Heart left ventricle (tissue), 16 donors: ENCODE measurements around the gene ZIC1. TPM values are rescaled to one million over a fixed set of nuclear protein-coding genes. Genes with fewer than 3 reads are reported as not detected.

ENCODE experiments used
- ATAC-seq, 4 donors: fragments of 200-7000 bp; cut with Tn5 transposase; one replicate each; pipeline ENCODE4 v1.9.1; 2020 to 2022; ENCODE audit warnings: moderate library complexity in 4 of 4, mild to moderate bottlenecking in 3 of 4, moderate number of reproducible peaks in 1 of 4
- DNase-seq, 5 donors: peaks; one replicate each; pipeline ENCODE4 v3.0.0-alpha.2; 2020
- H3K27ac ChIP-seq, 12 donors: fragments of 200-600 bp; sonication (generic) in 4 of 12; one replicate each; pipeline versions ENCODE4 v1.5.0 to v1.8.0; 2016 to 2022; ENCODE audit warnings: mild to moderate bottlenecking in 2 of 12
- H3K27me3 ChIP-seq, 9 donors: fragments of 200-600 bp; sonication (generic) in 2 of 9; one replicate each; pipeline versions ENCODE4 v1.5.1 to v1.8.0; 2016 to 2022; ENCODE audit warnings: mild to moderate bottlenecking in 3 of 9
- H3K36me3 ChIP-seq, 9 donors: fragments of 200-600 bp; sonication (generic) in 2 of 9; one replicate each; pipeline versions ENCODE4 v1.5.0 to v1.8.0; 2018 to 2022; ENCODE audit warnings: mild to moderate bottlenecking in 2 of 9
- H3K4me1 ChIP-seq, 12 donors: fragments of 200-600 bp; sonication (generic) in 4 of 12; one replicate each; pipeline versions ENCODE4 v1.5.0 to v1.8.0; 2016 to 2022; ENCODE audit warnings: mild to moderate bottlenecking in 3 of 12
- H3K4me3 ChIP-seq, 12 donors: fragments of 200-600 bp; sonication (generic) in 4 of 12; one replicate each; pipeline versions ENCODE4 v1.5.0 to v1.8.0; 2017 to 2022; ENCODE audit warnings: mild to moderate bottlenecking in 9 of 12, moderate library complexity in 4 of 12
- H3K9me3 ChIP-seq, 12 donors: fragments of 200-600 bp; sonication (generic) in 4 of 12; one replicate each; pipeline versions ENCODE4 v1.5.0 to v1.8.0; 2016 to 2022; ENCODE audit warnings: mild to moderate bottlenecking in 1 of 12
- POLR2A ChIP-seq, 2 donors: fragments of 450-650 bp; IDR thresholded peaks; one replicate each; pipeline ENCODE4 v1.6.1; 2017; ENCODE audit warnings: antibody characterized with exemption in 2 of 2, mild to moderate bottlenecking in 2 of 2, moderate library complexity in 2 of 2
- WGBS, 4 donors: extraction: QIAGEN DNeasy Blood & Tissue Kit in 2 of 4; methylation state at CpG; one replicate each; pipeline versions ENCODE4 v1.1.5 to v1.1.7; 2013 to 2018; 5-methylcytosine and 5-hydroxymethylcytosine counted together
- intact Hi-C, 10 donors: fragments of 100-400 bp; cut with DNase I; formaldehyde crosslinking; loops; one replicate each; pipeline versions ENCODE4 v1.11.1 to v1.14.2; 2022
- polyA plus RNA-seq, 2 donors: library from polyadenylated mRNA; stranded (reverse); fragments of 200-250 nt; gene quantifications; one replicate each; pipeline ENCODE4 v1.2.3, GENCODE V29; 2013
- total RNA-seq, 9 donors: library from RNA; depleted of rRNA in 2 of 9; stranded (reverse); fragments of >200 nt in 2 of 9; fragmentation: NEBNext Ultra II Directional in 3 of 9; extraction: Animal tissue kit (Norgen Biotek cat#: 25700) in 3 of 9; gene quantifications; one replicate each; pipeline versions ENCODE4 v1.1.0 to v1.2.4, GENCODE V29; 2016 to 2023
- TF ChIP-seq, protein P1 (sequence below), 12 donors: fragments of 200-600 bp; sonication (generic) in 4 of 12; IDR thresholded peaks; one replicate each; pipeline versions ENCODE4 v1.5.0 to v1.8.0; 2018 to 2022; ENCODE audit warnings: antibody characterized with exemption in 12 of 12, mild to moderate bottlenecking in 5 of 12
- donor health status: ischemic (EF 13 %, LVEDD 7.1; RV severe dilation, severe dysfunction).
- donor health status: healthy with polysubstance abuse.
- donor health status: DM: no; HTN: yes; CAD: no.
- donor health status: DM: no; HTN: no; CAD: no.
- donor health status: ischemic (EF 25% LVEDD 6.9; RV normal size, moderate dysfunction).
- donor health status: ischemic (EF 25% LVEDD 5.7; RV mildly dilated, moderate dysfunction).
- donor health status: healthy.
- donor health status: DM: yes; HTN: yes; CAD: no.
- donor health status: ischemic (EF 35%, LVEDD 5.7; RV mildly dilated, moderate dysfunction).
- donor health status: nonischemic (EF 11% LVEDD 7.7; RV severe dilation, severe dysfunction).
- donor health status: DM: yes; HTN: yes; CAD: no.
- donor health status: PGD.
- donor health status: ischemic (EF 29% LVEDD 5.4; RV normal size, mild dysfunction).
- donor health status: nonischemic (EF 23%, LVEDD 6.1; RV moderate dilation, normal function).

ZIC1 gene
- total and polyA plus RNA-seq, 11 donors = 0.42 TPM; not detected in 10

GRCh38 chr3:147447224-147447623, 38.1 kb downstream of the ZIC1 start:
- no peak for TF ChIP-seq POLR2A (IDR thresholded peaks at IDR 0.05)
- TF ChIP-seq, protein P1, sequence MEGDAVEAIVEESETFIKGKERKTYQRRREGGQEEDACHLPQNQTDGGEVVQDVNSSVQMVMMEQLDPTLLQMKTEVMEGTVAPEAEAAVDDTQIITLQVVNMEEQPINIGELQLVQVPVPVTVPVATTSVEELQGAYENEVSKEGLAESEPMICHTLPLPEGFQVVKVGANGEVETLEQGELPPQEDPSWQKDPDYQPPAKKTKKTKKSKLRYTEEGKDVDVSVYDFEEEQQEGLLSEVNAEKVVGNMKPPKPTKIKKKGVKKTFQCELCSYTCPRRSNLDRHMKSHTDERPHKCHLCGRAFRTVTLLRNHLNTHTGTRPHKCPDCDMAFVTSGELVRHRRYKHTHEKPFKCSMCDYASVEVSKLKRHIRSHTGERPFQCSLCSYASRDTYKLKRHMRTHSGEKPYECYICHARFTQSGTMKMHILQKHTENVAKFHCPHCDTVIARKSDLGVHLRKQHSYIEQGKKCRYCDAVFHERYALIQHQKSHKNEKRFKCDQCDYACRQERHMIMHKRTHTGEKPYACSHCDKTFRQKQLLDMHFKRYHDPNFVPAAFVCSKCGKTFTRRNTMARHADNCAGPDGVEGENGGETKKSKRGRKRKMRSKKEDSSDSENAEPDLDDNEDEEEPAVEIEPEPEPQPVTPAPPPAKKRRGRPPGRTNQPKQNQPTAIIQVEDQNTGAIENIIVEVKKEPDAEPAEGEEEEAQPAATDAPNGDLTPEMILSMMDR (IDR thresholded peaks at IDR 0.05) = no peak
- Histone ChIP-seq H3K4me3 (no peak overlapping the region), H3K9me3 (no peaks in the 10 kb centered on the region), H3K27me3 (peaks cover 0 to 23% (median 0%) of the 10 kb centered on the region in 9 donors), H3K27ac (no peak overlapping the region), H3K4me1 (no peaks in the 10 kb centered on the region), H3K36me3 (no peaks in the 10 kb centered on the region)
- intact Hi-C loops = no loop called here
- no peak for DNase-seq
- no peak for ATAC-seq

DNA sequence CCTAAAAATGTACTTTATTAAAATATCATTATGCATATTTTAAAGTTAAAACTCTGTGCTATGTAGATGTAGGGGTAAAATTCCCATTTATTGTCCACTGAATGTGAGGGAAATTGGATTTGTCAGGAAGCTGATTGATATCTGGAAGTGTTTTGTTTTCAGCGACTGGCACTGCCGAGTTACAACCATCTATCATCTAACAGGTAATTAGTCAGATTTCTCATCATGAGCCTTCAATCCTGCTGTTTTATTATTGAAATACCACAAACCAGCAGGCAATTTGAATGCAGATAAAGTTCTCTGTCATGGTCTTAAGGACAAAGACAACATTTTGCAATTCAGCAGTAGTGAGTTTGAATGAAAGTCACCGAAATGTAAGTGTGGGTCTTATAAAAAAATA, 40.5 kb downstream of the ZIC1 start:
- Histone ChIP-seq H3K4me1 (no peaks in the 10 kb centered on the region), H3K4me3 (no peak overlapping the region), H3K27ac (no peak overlapping the region), H3K36me3 (no peaks in the 10 kb centered on the region), H3K9me3 (no peaks in the 10 kb centered on the region), H3K27me3 (peaks cover 0 to 23% (median 0%) of the 10 kb centered on the region in 9 donors)
- ATAC-seq = no peak
- 20 to 26% (median 24%) methylated on average over 3 of the region's 3 CpGs for WGBS, 4 donors
- no peak for DNase-seq
- TF ChIP-seq POLR2A (IDR thresholded peaks at IDR 0.05) = no peak
- TF ChIP-seq, protein P1 (IDR thresholded peaks at IDR 0.05) = no peak
- intact Hi-C loops = no loop called here

GRCh38 chr3:147458995-147459704, 50.0 kb downstream of the ZIC1 start:
- DNase-seq (no peak), ATAC-seq (no peak)
- intact Hi-C loops = no loop called here
- no peak overlapping the region for H3K4me3 ChIP-seq
- H3K36me3 ChIP-seq = no peaks in the 10 kb centered on the region
- H3K4me1 ChIP-seq = no peaks in the 10 kb centered on the region
- H3K27ac ChIP-seq = no peak overlapping the region
- no peaks in the 10 kb centered on the region for H3K9me3 ChIP-seq
- WGBS, 4 donors = 46 to 65% (median 61%) methylated on average over 1 of the region's 1 CpG
- no peak for TF ChIP-seq POLR2A (IDR thresholded peaks at IDR 0.05)
- TF ChIP-seq, protein P1 (IDR thresholded peaks at IDR 0.05) = no peak
- H3K27me3 ChIP-seq = peaks cover 0 to 4% (median 0%) of the 10 kb centered on the region in 9 donors

DNA sequence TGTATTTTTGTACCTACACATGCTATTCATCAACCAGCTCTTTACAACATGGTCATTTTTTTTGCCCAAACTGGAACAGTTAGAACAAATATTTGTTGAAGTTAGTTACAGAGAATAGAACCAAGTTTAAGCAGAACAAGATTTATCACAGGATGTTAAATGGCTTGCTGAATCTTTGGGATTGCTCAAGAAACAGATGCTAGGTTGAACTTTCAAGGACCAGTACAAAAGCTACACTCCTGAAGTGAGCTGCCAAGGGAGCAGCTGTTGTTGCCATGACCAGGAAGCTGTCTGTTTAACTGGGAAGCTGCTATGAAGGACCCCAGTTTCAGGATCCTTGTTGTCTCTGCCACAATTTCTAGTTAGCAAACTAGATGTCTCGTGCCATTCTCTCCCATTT, 53.7 kb downstream of the ZIC1 start:
- TF ChIP-seq, protein P1 (IDR thresholded peaks at IDR 0.05) = no peak
- TF ChIP-seq POLR2A (IDR thresholded peaks at IDR 0.05) = no peak
- ATAC-seq = no peak
- H3K9me3 ChIP-seq = no peaks in the 10 kb centered on the region
- intact Hi-C loops = no loop called here
- no peak overlapping the region for H3K27ac ChIP-seq
- no peak for DNase-seq
- H3K4me1 ChIP-seq = no peaks in the 10 kb centered on the region
- H3K36me3 ChIP-seq = no peaks in the 10 kb centered on the region
- no peak overlapping the region for H3K4me3 ChIP-seq
- WGBS, 4 donors = 50 to 71% (median 64%) methylated on average over 1 of the region's 1 CpG
- peaks cover 0 to 3% (median 0%) of the 10 kb centered on the region in 9 donors for H3K27me3 ChIP-seq

Other genes starting within 250 kb of the ZIC1 start
- gene ZIC4, start 2.8 kb upstream of the ZIC1 start, total RNA-seq = not detected
- not detected for gene ZIC4, start 2.8 kb upstream of the ZIC1 start, polyA plus RNA-seq